ENCODE measurements around the gene C6orf47. TPM values are rescaled to one million over a fixed set of nuclear protein-coding genes. Genes with fewer than 3 reads are reported as not detected.
A peak's percentile ranks its signal among the peaks of the same experiment; 100 is the strongest.

The C6orf47 gene
- total and polyA plus RNA-seq, 2 experiments from 2014 or later, result 19.4 to 20.3 TPM

GRCh38 chr6:31652925-31653724 lies 7.5 kb downstream of the C6orf47 start:
- peaks cover 86% of the 10 kb centered on the region for H3K79me2 ChIP-seq (ENCODE audit: insufficient read depth)
- H3K36me3 ChIP-seq (ENCODE audit: low read depth), result peaks cover 13% of the 10 kb centered on the region
- H3F3A ChIP-seq (ENCODE audit: insufficient read depth), result peaks cover 8% of the 10 kb centered on the region
- in situ Hi-C loops (cut with MboI), result no loop called here
- H3K9me3 ChIP-seq (ENCODE audit: low read depth), result no peaks in the 10 kb centered on the region
- H4K20me1 ChIP-seq (ENCODE audit: insufficient read depth), result no peaks in the 10 kb centered on the region
- WGBS, 2 experiments (ENCODE audit: low coverage in 1 of 2, low lambda C conversion rate in 2 of 2, missing lambda C conversion rate in 2 of 2), result 8% methylated on average over 37 of the region's 37 CpGs
- H3K9ac ChIP-seq, result peak overlapping the region; percentile 97
- H3K4me1 ChIP-seq (ENCODE audit: insufficient read depth), result peaks cover 20% of the 10 kb centered on the region
- H3K4me2 ChIP-seq (ENCODE audit: unreplicated experiment), result peak overlapping the region; percentile 96
- H3K9me2 ChIP-seq (ENCODE audit: insufficient read depth), result no peaks in the 10 kb centered on the region
- DNase-seq, result peak; percentile 94
- peak overlapping the region; percentile 87 for H2AFZ ChIP-seq
- peak overlapping the region; percentile 97 for H3K4me3 ChIP-seq
- peak overlapping the region; percentile 99 for H3K27ac ChIP-seq
- no peak for TF ChIP-seq EZH2 (IDR thresholded peaks at IDR 0.05; ENCODE audit: insufficient read depth, poor library complexity, severe bottlenecking)
- no peak for TF ChIP-seq EZH2phosphoT487 (IDR thresholded peaks at IDR 0.05; ENCODE audit: insufficient read depth, low read depth)
- H3K27me3 ChIP-seq (replicated peaks; ENCODE audit: insufficient read depth), result no peaks in the 10 kb centered on the region

DNA sequence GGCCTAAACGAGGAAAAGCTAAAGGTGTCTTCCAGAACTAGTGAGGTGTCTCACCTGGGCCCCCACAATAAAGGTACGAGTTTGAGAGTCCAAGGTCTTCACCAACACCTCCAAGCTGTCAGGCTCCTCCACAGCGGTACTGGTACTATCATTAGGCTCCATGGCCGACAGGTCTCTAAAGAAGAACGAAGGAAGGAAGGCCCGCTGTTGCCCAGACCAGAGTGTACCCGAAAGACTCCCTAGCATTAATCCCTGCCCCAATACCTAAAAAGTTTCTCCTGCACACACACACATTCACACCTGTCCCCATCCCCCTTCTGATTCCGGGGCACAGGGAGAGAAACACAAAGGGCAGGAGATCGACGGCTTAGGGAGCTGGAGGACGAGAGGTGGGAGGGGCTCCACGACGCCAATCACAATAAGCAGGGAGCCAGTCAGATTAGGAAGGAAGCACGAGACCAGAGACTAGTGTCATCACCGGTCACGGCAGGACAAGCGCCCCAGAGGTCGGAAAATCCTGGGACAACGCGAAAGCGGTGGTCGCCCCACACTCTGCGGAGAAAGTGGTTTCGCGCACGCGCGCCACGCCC lies 8.9 kb downstream of the C6orf47 start:
- H2AFZ ChIP-seq, result peak overlapping the region; percentile 87
- peaks cover 84% of the 10 kb centered on the region for H3K79me2 ChIP-seq (ENCODE audit: insufficient read depth)
- 1 to 2% methylated on average over 27 to 29 of the region's 29 CpGs for WGBS, 2 experiments (ENCODE audit: low coverage in 1 of 2, low lambda C conversion rate in 2 of 2, missing lambda C conversion rate in 2 of 2)
- H3K9ac ChIP-seq, result peak overlapping the region; percentile 97
- no peaks in the 10 kb centered on the region for H3K9me2 ChIP-seq (ENCODE audit: insufficient read depth)
- H4K20me1 ChIP-seq (ENCODE audit: insufficient read depth), result no peaks in the 10 kb centered on the region
- peak overlapping the region; percentile 99 for H3K27ac ChIP-seq
- H3K27me3 ChIP-seq (replicated peaks; ENCODE audit: insufficient read depth), result no peaks in the 10 kb centered on the region
- H3K4me2 ChIP-seq (ENCODE audit: unreplicated experiment), result peak overlapping the region; percentile 96
- H3K4me1 ChIP-seq (ENCODE audit: insufficient read depth), result peaks cover 20% of the 10 kb centered on the region
- H3K9me3 ChIP-seq (ENCODE audit: low read depth), result no peaks in the 10 kb centered on the region
- peak overlapping the region; percentile 97 for H3K4me3 ChIP-seq
- no peak for TF ChIP-seq EZH2phosphoT487 (IDR thresholded peaks at IDR 0.05; ENCODE audit: insufficient read depth, low read depth)
- no peak for TF ChIP-seq EZH2 (IDR thresholded peaks at IDR 0.05; ENCODE audit: insufficient read depth, poor library complexity, severe bottlenecking)
- peaks cover 8% of the 10 kb centered on the region for H3F3A ChIP-seq (ENCODE audit: insufficient read depth)
- in situ Hi-C loops (cut with MboI), result no loop called here
- H3K36me3 ChIP-seq (ENCODE audit: low read depth), result peaks cover 22% of the 10 kb centered on the region
- peak; percentile 91 for DNase-seq

DNA sequence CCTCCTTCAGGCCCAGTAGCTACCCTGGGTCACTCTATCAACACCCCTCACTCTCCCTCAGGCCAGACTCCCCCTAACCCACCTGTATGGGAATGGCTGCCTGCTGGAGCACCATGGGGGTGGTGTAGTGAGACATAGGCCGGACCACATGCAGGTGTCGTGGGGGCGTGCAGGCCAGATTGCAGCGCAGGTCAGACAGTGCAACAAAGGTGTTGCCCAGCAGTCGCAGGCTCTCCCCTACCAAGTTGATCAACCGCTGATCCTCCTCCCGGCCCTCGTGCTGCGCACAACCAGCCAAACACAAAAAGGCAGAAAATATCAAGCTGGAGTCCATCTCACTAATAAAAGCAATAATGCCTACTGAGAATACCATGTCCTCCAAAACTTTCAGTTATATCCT lies 15.3 kb downstream of the C6orf47 start:
- no peaks in the 10 kb centered on the region for H4K20me1 ChIP-seq (ENCODE audit: insufficient read depth)
- H3K27me3 ChIP-seq (replicated peaks; ENCODE audit: insufficient read depth), result no peaks in the 10 kb centered on the region
- no peak overlapping the region for H2AFZ ChIP-seq
- no peak overlapping the region for H3K27ac ChIP-seq
- TF ChIP-seq EZH2phosphoT487 (IDR thresholded peaks at IDR 0.05; ENCODE audit: insufficient read depth, low read depth) (no peak), EZH2 (IDR thresholded peaks at IDR 0.05; ENCODE audit: insufficient read depth, poor library complexity, severe bottlenecking) (no peak)
- 99% methylated on average over 9 of the region's 9 CpGs for WGBS, 2 experiments (ENCODE audit: low coverage in 1 of 2, low lambda C conversion rate in 2 of 2, missing lambda C conversion rate in 2 of 2)
- H3K4me2 ChIP-seq (ENCODE audit: unreplicated experiment), result no peak overlapping the region
- no peak overlapping the region for H3K9ac ChIP-seq
- peaks cover 3% of the 10 kb centered on the region; the same call in 1 of the 2 replicates for H3K4me1 ChIP-seq (ENCODE audit: insufficient read depth)
- DNase-seq, result no peak
- H3K36me3 ChIP-seq (ENCODE audit: low read depth), result peaks cover 51% of the 10 kb centered on the region
- H3K9me3 ChIP-seq (ENCODE audit: low read depth), result no peaks in the 10 kb centered on the region
- no peaks in the 10 kb centered on the region for H3K9me2 ChIP-seq (ENCODE audit: insufficient read depth)
- H3K79me2 ChIP-seq (ENCODE audit: insufficient read depth), result peaks cover 33% of the 10 kb centered on the region
- in situ Hi-C loops (cut with MboI), result no loop called here
- H3K4me3 ChIP-seq, result no peak overlapping the region
- peaks cover 14% of the 10 kb centered on the region for H3F3A ChIP-seq (ENCODE audit: insufficient read depth)

DNA sequence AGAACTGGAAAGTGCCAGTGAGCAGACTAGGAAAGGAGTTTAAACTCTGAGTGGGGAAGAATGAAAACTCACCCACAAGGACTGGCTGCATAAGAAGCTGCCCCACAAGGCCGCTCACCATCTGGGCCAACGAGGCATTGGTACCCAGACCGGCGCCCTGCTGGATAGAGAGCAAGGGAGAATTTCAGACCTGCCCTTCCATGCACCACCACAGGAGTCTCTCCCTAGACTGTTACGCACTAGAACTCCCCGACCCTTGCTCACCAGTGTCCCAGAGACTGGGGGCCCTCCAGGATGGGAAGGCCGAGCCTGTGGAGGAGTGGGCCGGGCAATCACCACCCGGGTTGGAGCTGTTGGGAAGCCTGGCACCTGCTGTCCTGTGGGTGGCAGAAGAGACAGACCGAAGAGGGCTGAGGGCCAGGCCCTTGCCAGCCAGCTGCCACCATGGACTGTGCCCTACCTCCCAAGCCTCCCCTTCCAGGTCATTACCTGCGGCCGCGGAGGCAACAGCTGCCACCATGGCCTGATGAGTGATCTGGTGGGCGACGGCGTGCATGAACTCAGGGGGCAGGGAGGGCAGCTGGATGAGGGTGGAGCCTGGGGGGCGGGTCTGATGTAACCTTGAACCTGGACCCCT lies 16.6 kb downstream of the C6orf47 start:
- no peak overlapping the region for H3K4me3 ChIP-seq
- no peaks in the 10 kb centered on the region for H3K27me3 ChIP-seq (replicated peaks; ENCODE audit: insufficient read depth)
- H3K79me2 ChIP-seq (ENCODE audit: insufficient read depth), result peaks cover 20% of the 10 kb centered on the region
- WGBS, 2 experiments (ENCODE audit: low coverage in 1 of 2, low lambda C conversion rate in 2 of 2, missing lambda C conversion rate in 2 of 2), result 87 to 92% methylated on average over 14 to 17 of the region's 17 CpGs
- no peaks in the 10 kb centered on the region for H3K9me3 ChIP-seq (ENCODE audit: low read depth)
- peaks cover 28% of the 10 kb centered on the region for H3F3A ChIP-seq (ENCODE audit: insufficient read depth)
- H3K9me2 ChIP-seq (ENCODE audit: insufficient read depth), result no peaks in the 10 kb centered on the region
- no peak overlapping the region for H3K4me2 ChIP-seq (ENCODE audit: unreplicated experiment)
- TF ChIP-seq EZH2 (IDR thresholded peaks at IDR 0.05; ENCODE audit: insufficient read depth, poor library complexity, severe bottlenecking) (no peak), EZH2phosphoT487 (IDR thresholded peaks at IDR 0.05; ENCODE audit: insufficient read depth, low read depth) (no peak)
- H2AFZ ChIP-seq, result no peak overlapping the region
- H3K27ac ChIP-seq, result no peak overlapping the region
- H3K4me1 ChIP-seq (ENCODE audit: insufficient read depth), result peaks cover 11% of the 10 kb centered on the region
- H4K20me1 ChIP-seq (ENCODE audit: insufficient read depth), result no peaks in the 10 kb centered on the region
- DNase-seq, result no peak
- in situ Hi-C loops (cut with MboI), result no loop called here
- H3K36me3 ChIP-seq (ENCODE audit: low read depth), result peaks cover 50% of the 10 kb centered on the region
- H3K9ac ChIP-seq, result no peak overlapping the region

Data from GM23248 (cell line).